Colon (tissue), 2 donors: Measurements from ENCODE around the gene KLF4.

Source experiments
- FAIRE-seq: peaks from 2 replicates; lab custom pipeline; 2012; peaks lifted over from hg19 to GRCh38; lab: Jason Lieb, UNC
- donor health status: control.
- donor health status: control.

KLF4 gene

GRCh38 chr9:107447834-107448233 is 41.7 kb downstream of the KLF4 start:
- no peak for FAIRE-seq

GRCh38 chr9:107447081-107447480 is 42.5 kb downstream of the KLF4 start:
- FAIRE-seq = no peak

- no peak for FAIRE-seq
Observed at GRCh38 chr9:107446491-107446890, 43.1 kb downstream of the KLF4 start.

- no peak for FAIRE-seq
Observed at GRCh38 chr9:107443786-107444185, 45.8 kb downstream of the KLF4 start.

- no peak for FAIRE-seq
Observed at GRCh38 chr9:107439991-107440456, 49.5 kb downstream of the KLF4 start.

- FAIRE-seq = no peak
Observed at GRCh38 chr9:107438211-107439031, 51.1 kb downstream of the KLF4 start.

- FAIRE-seq = no peak
Observed at GRCh38 chr9:107437716-107438115, 51.9 kb downstream of the KLF4 start.

GRCh38 chr9:107435415-107435814 is 54.2 kb downstream of the KLF4 start:
- FAIRE-seq = no peak
